HepG2 (cell line): ENCODE measurements around the gene EPB41L1. TPM values are rescaled to one million over a fixed set of nuclear protein-coding genes. Genes with fewer than 3 reads are reported as not detected.
A peak's percentile ranks its signal among the peaks of the same experiment; 100 is the strongest.

Experiments
- ADNP ChIP-seq: sonication (generic); formaldehyde crosslinking; IDR thresholded peaks from 2 replicates; pipeline ENCODE4 v1.4.0; 2020; ENCODE audit warnings: missing genetic modification reagents
- ASH2L ChIP-seq: fragments of 300-600, 200-600 bp; sonication (generic); IDR thresholded peaks from 2 replicates; pipeline ENCODE4 v1.7.0; 2017; ENCODE audit warnings: low read depth, mild to moderate bottlenecking, moderate library complexity, mixed read lengths, low read length; ENCODE audit not compliant: insufficient read length
- ESRRA ChIP-seq: sonication (generic); formaldehyde crosslinking; IDR thresholded peaks from 2 replicates; pipeline ENCODE4 v1.5.1; 2020; ENCODE audit warnings: mild to moderate bottlenecking, low read depth, missing genetic modification reagents
- FOXA1 ChIP-seq, 2 experiments: fragments of 450-650 bp in 1 of 2; sonication (generic) in 1 of 2; formaldehyde crosslinking in 1 of 2; IDR thresholded peaks; 2 replicates each; pipeline versions ENCODE4 v1.4.0 to v1.6.1; 2016 to 2020; ENCODE audit warnings: missing genetic modification reagents in 1 of 2
- GZF1 ChIP-seq: sonication (generic); formaldehyde crosslinking; IDR thresholded peaks from 2 replicates; pipeline ENCODE4 v1.5.1; 2020; ENCODE audit warnings: mild to moderate bottlenecking, missing genetic modification reagents
- HIVEP1 ChIP-seq: sonication (generic); formaldehyde crosslinking; IDR thresholded peaks from 2 replicates; pipeline ENCODE4 v1.4.0; 2020; ENCODE audit warnings: mild to moderate bottlenecking, missing genetic modification reagents
- KDM5A ChIP-seq: fragments of 200-600 bp; sonication (generic); IDR thresholded peaks from 2 replicates; pipeline ENCODE4 v1.7.0; 2018; ENCODE audit warnings: antibody characterized with exemption, mild to moderate bottlenecking, low read length, borderline replicate concordance
- MTA1 ChIP-seq: sonication (generic); formaldehyde crosslinking; IDR thresholded peaks from 2 replicates; pipeline ENCODE4 v1.4.0; 2020; ENCODE audit warnings: missing genetic modification reagents, mild to moderate bottlenecking, borderline replicate concordance
- MZF1 ChIP-seq: sonication (generic); formaldehyde crosslinking; IDR thresholded peaks from 2 replicates; pipeline ENCODE4 v1.8.1; 2023; ENCODE audit warnings: mild to moderate bottlenecking, missing genetic modification reagents, borderline replicate concordance
- POGK ChIP-seq: sonication (generic); formaldehyde crosslinking; conservative IDR thresholded peaks from 2 replicates; pipeline ENCODE4 v1.8.0; 2022; ENCODE audit warnings: mild to moderate bottlenecking, moderate library complexity, missing genetic modification reagents
- REL ChIP-seq: sonication (generic); formaldehyde crosslinking; conservative IDR thresholded peaks from 2 replicates; pipeline ENCODE4 v1.8.0; 2022; ENCODE audit warnings: mild to moderate bottlenecking, missing genetic modification reagents, moderate library complexity
- SOX13 ChIP-seq, 3 experiments: fragments of 450-650 bp in 1 of 3; sonication (generic) in 1 of 3; formaldehyde crosslinking in 1 of 3; IDR thresholded peaks in 2 of 3; conservative IDR thresholded peaks in 1 of 3; 2 replicates each; pipeline versions ENCODE4 v1.5.0 to v1.6.1; 2016 to 2020; ENCODE audit warnings: antibody characterized with exemption in 1 of 3, mild to moderate bottlenecking in 1 of 3, missing compliant biosample characterization in 1 of 3, missing genetic modification reagents in 1 of 3, moderate library complexity in 1 of 3
- SRY ChIP-seq: sonication (generic); formaldehyde crosslinking; IDR thresholded peaks from 2 replicates; pipeline ENCODE4 v1.8.0; 2022; ENCODE audit warnings: mild to moderate bottlenecking, missing genetic modification reagents
- TOPORS ChIP-seq: sonication (generic); formaldehyde crosslinking; IDR thresholded peaks from 2 replicates; pipeline ENCODE4 v1.8.0; 2023; ENCODE audit warnings: mild to moderate bottlenecking, missing genetic modification reagents
- ZNF136 ChIP-seq: sonication (generic); formaldehyde crosslinking; IDR thresholded peaks from 2 replicates; pipeline ENCODE4 v1.8.1; 2022; ENCODE audit warnings: low read depth, mild to moderate bottlenecking, moderate library complexity, missing genetic modification reagents
- ZNF678 ChIP-seq: sonication (generic); formaldehyde crosslinking; IDR thresholded peaks from 2 replicates; pipeline ENCODE4 v1.4.0; 2020; ENCODE audit warnings: mild to moderate bottlenecking, missing genetic modification reagents
- ZNF720 ChIP-seq: sonication (generic); formaldehyde crosslinking; IDR thresholded peaks from 2 replicates; pipeline ENCODE4 v1.4.0; 2020; ENCODE audit warnings: missing genetic modification reagents
- ZNF781 ChIP-seq: sonication (generic); formaldehyde crosslinking; IDR thresholded peaks from 2 replicates; pipeline ENCODE4 v1.5.1; 2020; ENCODE audit warnings: borderline replicate concordance, mild to moderate bottlenecking, missing genetic modification reagents; ENCODE audit errors: not compliant biosample characterization
- polyA plus RNA-seq, 8 experiments: library from polyadenylated mRNA; depleted of rRNA in 3 of 8; stranded (reverse) in 7 of 8; unstranded in 1 of 8; fragments of >200 nt; fragmentation: Illumina TruSeq in 4 of 8; extraction: Trizol in 4 of 8; gene quantifications; 2 replicates each; pipeline versions ENCODE4 v1.2.1 to v1.2.3, GENCODE V29; 2011 to 2016; ENCODE audit warnings: low read depth in 4 of 8, missing spikeins in 1 of 8, mixed read lengths in 1 of 8; ENCODE audit not compliant: insufficient read depth in 1 of 8
- total RNA-seq, 5 experiments: library from RNA; depleted of rRNA; stranded (reverse); fragments of >200 nt; fragmentation: Illumina TruSeq; extraction: Trizol; gene quantifications; 2 replicates each; pipeline ENCODE4 v1.2.3, GENCODE V29; 2016; ENCODE audit warnings: low read depth in 1 of 5
- TF ChIP-seq, protein P1 (sequence below): sonication (generic); formaldehyde crosslinking; IDR thresholded peaks from 2 replicates; pipeline ENCODE4 v1.4.0; 2020; ENCODE audit warnings: mild to moderate bottlenecking, missing genetic modification reagents, borderline replicate concordance
- TF ChIP-seq, protein P2 (sequence below): sonication (generic); formaldehyde crosslinking; IDR thresholded peaks from 2 replicates; pipeline ENCODE4 v1.4.0; 2020; ENCODE audit warnings: missing genetic modification reagents, mild to moderate bottlenecking, borderline replicate concordance

Gene EPB41L1
- total and polyA plus RNA-seq, 2 of the 13 experiments (the other 11 are each of a cell fraction or from before 2014, with no cell fraction given): 16.7 to 39.0 TPM

DNA sequence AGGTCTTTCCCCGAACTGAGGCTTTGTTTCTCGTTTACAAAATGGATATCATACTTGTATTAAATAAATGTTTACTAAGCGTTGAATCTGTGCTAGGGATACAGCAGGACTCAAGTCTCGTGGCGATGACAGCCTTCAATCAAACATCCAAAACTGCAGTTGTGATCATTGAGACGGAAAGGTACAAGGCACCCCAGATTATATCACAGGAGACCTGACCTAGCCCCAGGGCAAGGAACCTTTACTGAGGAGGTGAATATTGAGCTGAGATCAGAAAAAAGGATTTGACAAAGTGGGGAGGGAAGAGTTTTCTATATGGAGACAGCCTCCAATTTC, 82.2 kb downstream of the EPB41L1 start (continued):
- TF ChIP-seq, protein P1, sequence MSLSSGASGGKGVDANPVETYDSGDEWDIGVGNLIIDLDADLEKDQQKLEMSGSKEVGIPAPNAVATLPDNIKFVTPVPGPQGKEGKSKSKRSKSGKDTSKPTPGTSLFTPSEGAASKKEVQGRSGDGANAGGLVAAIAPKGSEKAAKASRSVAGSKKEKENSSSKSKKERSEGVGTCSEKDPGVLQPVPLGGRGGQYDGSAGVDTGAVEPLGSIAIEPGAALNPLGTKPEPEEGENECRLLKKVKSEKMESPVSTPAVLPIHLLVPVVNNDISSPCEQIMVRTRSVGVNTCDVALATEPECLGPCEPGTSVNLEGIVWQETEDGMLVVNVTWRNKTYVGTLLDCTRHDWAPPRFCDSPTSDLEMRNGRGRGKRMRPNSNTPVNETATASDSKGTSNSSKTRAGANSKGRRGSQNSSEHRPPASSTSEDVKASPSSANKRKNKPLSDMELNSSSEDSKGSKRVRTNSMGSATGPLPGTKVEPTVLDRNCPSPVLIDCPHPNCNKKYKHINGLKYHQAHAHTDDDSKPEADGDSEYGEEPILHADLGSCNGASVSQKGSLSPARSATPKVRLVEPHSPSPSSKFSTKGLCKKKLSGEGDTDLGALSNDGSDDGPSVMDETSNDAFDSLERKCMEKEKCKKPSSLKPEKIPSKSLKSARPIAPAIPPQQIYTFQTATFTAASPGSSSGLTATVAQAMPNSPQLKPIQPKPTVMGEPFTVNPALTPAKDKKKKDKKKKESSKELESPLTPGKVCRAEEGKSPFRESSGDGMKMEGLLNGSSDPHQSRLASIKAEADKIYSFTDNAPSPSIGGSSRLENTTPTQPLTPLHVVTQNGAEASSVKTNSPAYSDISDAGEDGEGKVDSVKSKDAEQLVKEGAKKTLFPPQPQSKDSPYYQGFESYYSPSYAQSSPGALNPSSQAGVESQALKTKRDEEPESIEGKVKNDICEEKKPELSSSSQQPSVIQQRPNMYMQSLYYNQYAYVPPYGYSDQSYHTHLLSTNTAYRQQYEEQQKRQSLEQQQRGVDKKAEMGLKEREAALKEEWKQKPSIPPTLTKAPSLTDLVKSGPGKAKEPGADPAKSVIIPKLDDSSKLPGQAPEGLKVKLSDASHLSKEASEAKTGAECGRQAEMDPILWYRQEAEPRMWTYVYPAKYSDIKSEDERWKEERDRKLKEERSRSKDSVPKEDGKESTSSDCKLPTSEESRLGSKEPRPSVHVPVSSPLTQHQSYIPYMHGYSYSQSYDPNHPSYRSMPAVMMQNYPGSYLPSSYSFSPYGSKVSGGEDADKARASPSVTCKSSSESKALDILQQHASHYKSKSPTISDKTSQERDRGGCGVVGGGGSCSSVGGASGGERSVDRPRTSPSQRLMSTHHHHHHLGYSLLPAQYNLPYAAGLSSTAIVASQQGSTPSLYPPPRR (CRISPR knock-in tag): 0 out of 2 replicates have a peak, but pooled peaks have one; percentile 11
- TF ChIP-seq HIVEP1 (CRISPR knock-in tag): no peak
- TF ChIP-seq KDM5A: peak; percentile 90
- no peak for TF ChIP-seq ZNF678 (CRISPR knock-in tag)
- TF ChIP-seq REL (CRISPR knock-in tag): peak; percentile 10; the same call in 1 of the 2 replicates
- TF ChIP-seq ZNF136 (CRISPR knock-in tag): 0 out of 2 replicates have a peak, but pooled peaks have one; percentile 79
- no peak for TF ChIP-seq SOX13 (IDR thresholded peaks at IDR 0.05)
- 0 out of 4 replicates have a peak, but pooled peaks of 1 of the 2 experiments have one; percentile 4 for TF ChIP-seq SOX13 (CRISPR knock-in tag; conservative IDR thresholded peaks at IDR 0.05 in 1 of 2, IDR thresholded peaks at IDR 0.05 in 1 of 2)
- TF ChIP-seq ZNF781: peak; percentile 2
- TF ChIP-seq GZF1: 0 out of 2 replicates have a peak, but pooled peaks have one; percentile 5
- TF ChIP-seq, protein P2, sequence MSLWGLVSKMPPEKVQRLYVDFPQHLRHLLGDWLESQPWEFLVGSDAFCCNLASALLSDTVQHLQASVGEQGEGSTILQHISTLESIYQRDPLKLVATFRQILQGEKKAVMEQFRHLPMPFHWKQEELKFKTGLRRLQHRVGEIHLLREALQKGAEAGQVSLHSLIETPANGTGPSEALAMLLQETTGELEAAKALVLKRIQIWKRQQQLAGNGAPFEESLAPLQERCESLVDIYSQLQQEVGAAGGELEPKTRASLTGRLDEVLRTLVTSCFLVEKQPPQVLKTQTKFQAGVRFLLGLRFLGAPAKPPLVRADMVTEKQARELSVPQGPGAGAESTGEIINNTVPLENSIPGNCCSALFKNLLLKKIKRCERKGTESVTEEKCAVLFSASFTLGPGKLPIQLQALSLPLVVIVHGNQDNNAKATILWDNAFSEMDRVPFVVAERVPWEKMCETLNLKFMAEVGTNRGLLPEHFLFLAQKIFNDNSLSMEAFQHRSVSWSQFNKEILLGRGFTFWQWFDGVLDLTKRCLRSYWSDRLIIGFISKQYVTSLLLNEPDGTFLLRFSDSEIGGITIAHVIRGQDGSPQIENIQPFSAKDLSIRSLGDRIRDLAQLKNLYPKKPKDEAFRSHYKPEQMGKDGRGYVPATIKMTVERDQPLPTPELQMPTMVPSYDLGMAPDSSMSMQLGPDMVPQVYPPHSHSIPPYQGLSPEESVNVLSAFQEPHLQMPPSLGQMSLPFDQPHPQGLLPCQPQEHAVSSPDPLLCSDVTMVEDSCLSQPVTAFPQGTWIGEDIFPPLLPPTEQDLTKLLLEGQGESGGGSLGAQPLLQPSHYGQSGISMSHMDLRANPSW (CRISPR knock-in tag): 0 out of 2 replicates have a peak, but pooled peaks have one; percentile 6
- no peak for TF ChIP-seq MTA1 (CRISPR knock-in tag)
- no peak for TF ChIP-seq ZNF720
- TF ChIP-seq SRY: no peak
- peak; percentile 8; the same call in 1 of the 2 replicates for TF ChIP-seq MZF1 (CRISPR knock-in tag)
- TF ChIP-seq FOXA1 (IDR thresholded peaks at IDR 0.05): no peak
- TF ChIP-seq FOXA1 (CRISPR knock-in tag; IDR thresholded peaks at IDR 0.05): no peak
- no peak for TF ChIP-seq POGK (CRISPR knock-in tag)
- TF ChIP-seq ASH2L: peak; percentile 0
- TF ChIP-seq ESRRA (CRISPR knock-in tag): no peak; the same call in 1 of the 2 replicates
- TF ChIP-seq ADNP (CRISPR knock-in tag): no peak
- TF ChIP-seq TOPORS (CRISPR knock-in tag): 0 out of 2 replicates have a peak, but pooled peaks have one; percentile 3
